Lower lobe of right lung (tissue), 2 donors: ENCODE results near the gene EI24. TPM values are rescaled to one million over a fixed set of nuclear protein-coding genes. Genes with fewer than 3 reads are reported as not detected.

Experiments
- ATAC-seq, 2 donors: fragments of 200-7000 bp; cut with Tn5 transposase; one replicate each; pipeline ENCODE4 v1.9.1; 2020 to 2022; ENCODE audit warnings: mild to moderate bottlenecking in 2 of 2, moderate library complexity in 2 of 2
- DNase-seq: peaks from one replicate; pipeline ENCODE4 v3.0.0-alpha.2; 2020
- H3K27ac ChIP-seq: fragments of 200-600 bp; one replicate; pipeline ENCODE4 v1.8.0; 2022
- H3K27me3 ChIP-seq: fragments of 200-600 bp; one replicate; pipeline ENCODE4 v1.8.0; 2022; ENCODE audit warnings: low read depth
- H3K36me3 ChIP-seq: fragments of 200-600 bp; one replicate; pipeline ENCODE4 v1.8.0; 2022; ENCODE audit warnings: mild to moderate bottlenecking
- H3K4me1 ChIP-seq: fragments of 200-600 bp; one replicate; pipeline ENCODE4 v1.8.0; 2022
- H3K4me3 ChIP-seq: fragments of 200-600 bp; one replicate; pipeline ENCODE4 v1.8.0; 2022; ENCODE audit warnings: mild to moderate bottlenecking
- H3K9me3 ChIP-seq: fragments of 200-600 bp; one replicate; pipeline ENCODE4 v1.8.0; 2022
- intact Hi-C: fragments of 100-400 bp; cut with DNase I; formaldehyde crosslinking; loops from one replicate; pipeline ENCODE4 v1.11.0; 2022
- total RNA-seq: library from RNA; stranded (reverse); fragmentation: NEBNext Ultra II Directional; extraction: Animal tissue kit (Norgen Biotek cat#: 25700); gene quantifications from one replicate; pipeline ENCODE4 v1.2.1, GENCODE V29; 2021
- TF ChIP-seq, protein P1 (sequence below): fragments of 200-600 bp; IDR thresholded peaks from one replicate; pipeline ENCODE4 v1.8.0; 2022; ENCODE audit warnings: antibody characterized with exemption, mild to moderate bottlenecking
- donor health status: DM: no; HTN: yes; CAD: no; lungs with severe emphysema.

EI24 gene
- total RNA-seq, 1 donor from 2014 or later: 56.8 TPM

GRCh38 chr11:125583496-125583895 lies 14.2 kb downstream of the EI24 start:
- Histone ChIP-seq H3K9me3 (no peaks in the 10 kb centered on the region), H3K36me3 (peaks cover 63% of the 10 kb centered on the region), H3K27me3 (no peaks in the 10 kb centered on the region), H3K4me3 (no peak overlapping the region), H3K27ac (no peak overlapping the region), H3K4me1 (no peaks in the 10 kb centered on the region)
- intact Hi-C loops: no loop called here
- DNase-seq (no peak), ATAC-seq (no peak)
- TF ChIP-seq, protein P1, sequence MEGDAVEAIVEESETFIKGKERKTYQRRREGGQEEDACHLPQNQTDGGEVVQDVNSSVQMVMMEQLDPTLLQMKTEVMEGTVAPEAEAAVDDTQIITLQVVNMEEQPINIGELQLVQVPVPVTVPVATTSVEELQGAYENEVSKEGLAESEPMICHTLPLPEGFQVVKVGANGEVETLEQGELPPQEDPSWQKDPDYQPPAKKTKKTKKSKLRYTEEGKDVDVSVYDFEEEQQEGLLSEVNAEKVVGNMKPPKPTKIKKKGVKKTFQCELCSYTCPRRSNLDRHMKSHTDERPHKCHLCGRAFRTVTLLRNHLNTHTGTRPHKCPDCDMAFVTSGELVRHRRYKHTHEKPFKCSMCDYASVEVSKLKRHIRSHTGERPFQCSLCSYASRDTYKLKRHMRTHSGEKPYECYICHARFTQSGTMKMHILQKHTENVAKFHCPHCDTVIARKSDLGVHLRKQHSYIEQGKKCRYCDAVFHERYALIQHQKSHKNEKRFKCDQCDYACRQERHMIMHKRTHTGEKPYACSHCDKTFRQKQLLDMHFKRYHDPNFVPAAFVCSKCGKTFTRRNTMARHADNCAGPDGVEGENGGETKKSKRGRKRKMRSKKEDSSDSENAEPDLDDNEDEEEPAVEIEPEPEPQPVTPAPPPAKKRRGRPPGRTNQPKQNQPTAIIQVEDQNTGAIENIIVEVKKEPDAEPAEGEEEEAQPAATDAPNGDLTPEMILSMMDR: no peak

DNA sequence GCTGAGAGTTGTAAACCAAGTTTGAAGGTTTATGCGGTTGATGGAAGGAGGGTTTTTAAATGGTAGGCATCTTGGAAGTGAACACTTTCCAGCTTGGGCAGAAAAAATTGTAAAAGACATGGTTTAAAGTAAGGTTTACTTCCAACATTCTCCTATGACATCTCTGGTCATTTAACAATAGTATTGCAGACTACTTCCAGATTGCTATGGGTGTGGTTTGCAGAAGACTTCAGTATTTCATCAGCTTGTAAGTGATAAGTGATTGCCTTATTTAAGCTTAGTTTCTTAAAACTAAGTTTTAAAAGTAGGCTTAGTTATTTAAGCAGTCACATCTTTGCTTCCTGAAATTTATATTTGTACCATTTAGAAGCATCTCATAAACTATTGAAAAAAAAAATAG lies 16.2 kb downstream of the EI24 start:
- Histone ChIP-seq H3K36me3 (peaks cover 43% of the 10 kb centered on the region), H3K4me3 (no peak overlapping the region), H3K9me3 (no peaks in the 10 kb centered on the region), H3K4me1 (no peaks in the 10 kb centered on the region), H3K27me3 (no peaks in the 10 kb centered on the region), H3K27ac (no peak overlapping the region)
- DNase-seq (no peak), ATAC-seq (no peak)
- intact Hi-C loops: no loop called here
- TF ChIP-seq, protein P1: no peak

DNA sequence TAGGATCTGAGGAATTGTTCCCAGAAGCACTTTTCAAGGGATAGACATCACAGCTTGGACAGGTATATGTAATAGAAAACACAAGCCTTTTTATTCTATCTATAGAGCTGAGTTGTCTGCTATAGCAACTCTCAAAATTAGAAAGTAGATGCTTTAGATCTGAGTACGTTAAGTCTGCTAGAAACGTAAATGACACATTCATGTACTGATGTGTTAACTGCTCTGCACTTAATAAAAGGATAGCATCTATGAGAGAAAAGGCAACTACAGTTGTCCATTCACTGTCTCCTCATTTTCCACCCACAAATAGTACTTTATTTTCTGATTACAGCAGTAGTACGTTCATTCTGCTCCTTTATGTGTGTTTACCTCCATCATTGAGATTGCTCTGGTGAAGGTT lies 17.3 kb downstream of the EI24 start:
- no peaks in the 10 kb centered on the region for H3K27me3 ChIP-seq
- TF ChIP-seq, protein P1: no peak
- intact Hi-C loops: no loop called here
- H3K9me3 ChIP-seq: no peaks in the 10 kb centered on the region
- no peak overlapping the region for H3K27ac ChIP-seq
- peaks cover 5% of the 10 kb centered on the region for H3K4me1 ChIP-seq
- ATAC-seq: no peak
- no peak overlapping the region for H3K4me3 ChIP-seq
- H3K36me3 ChIP-seq: peaks cover 31% of the 10 kb centered on the region
- no peak for DNase-seq

GRCh38 chr11:125587480-125587879 lies 18.2 kb downstream of the EI24 start:
- H3K4me3 ChIP-seq: no peak overlapping the region
- no peak overlapping the region for H3K27ac ChIP-seq
- no peaks in the 10 kb centered on the region for H3K9me3 ChIP-seq
- H3K27me3 ChIP-seq: no peaks in the 10 kb centered on the region
- peaks cover 23% of the 10 kb centered on the region for H3K36me3 ChIP-seq
- no peak for DNase-seq
- peaks cover 5% of the 10 kb centered on the region for H3K4me1 ChIP-seq
- intact Hi-C loops: no loop called here
- TF ChIP-seq, protein P1: no peak
- ATAC-seq: no peak

GRCh38 chr11:125588505-125588904 lies 19.2 kb downstream of the EI24 start:
- Histone ChIP-seq H3K4me1 (peaks cover 9% of the 10 kb centered on the region), H3K9me3 (no peaks in the 10 kb centered on the region), H3K27me3 (no peaks in the 10 kb centered on the region), H3K36me3 (peaks cover 13% of the 10 kb centered on the region), H3K27ac (no peak overlapping the region), H3K4me3 (no peak overlapping the region)
- intact Hi-C loops: no loop called here
- DNase-seq: no peak
- TF ChIP-seq, protein P1: no peak
- no peak for ATAC-seq
